Stimulated activated CD4-positive, alpha-beta T cell treated with anti-CD3 and anti-CD28 coated beads, Interleukin-15, amount 100 ng/mL, for 1 hour (primary cell): ENCODE results near the gene NCS1.

Experiments
- DNase-seq, 2 donors: peaks; one replicate each; pipeline ENCODE4 v3.0.0-alpha.2; 2020; ENCODE audit warnings: low read depth in 1 of 2, low spot score in 1 of 2

NCS1 gene

GRCh38 chr9:130174920-130175321, 2.7 kb downstream of the NCS1 start:
- DNase-seq = no peak

DNA sequence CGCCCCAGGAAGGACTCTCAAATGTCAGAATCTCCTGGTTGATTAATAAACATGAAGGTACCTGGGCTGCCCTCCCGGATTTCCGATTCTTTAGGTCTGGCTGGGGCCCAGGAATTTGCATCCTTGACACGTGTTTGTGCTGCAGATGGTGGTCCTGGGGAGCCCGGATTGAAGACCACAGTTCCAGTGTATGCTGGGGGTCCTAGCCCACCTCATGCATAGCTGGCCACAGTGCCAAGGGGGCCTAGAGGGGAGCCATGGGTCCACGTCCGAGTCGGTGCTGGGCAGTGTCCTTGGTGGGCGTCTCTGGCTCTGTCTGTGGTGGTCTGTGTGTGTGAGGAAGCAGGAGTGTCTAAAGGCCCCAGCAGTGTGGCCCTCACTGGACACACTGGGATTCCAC, 3.2 kb downstream of the NCS1 start:
- DNase-seq = no peak

DNA sequence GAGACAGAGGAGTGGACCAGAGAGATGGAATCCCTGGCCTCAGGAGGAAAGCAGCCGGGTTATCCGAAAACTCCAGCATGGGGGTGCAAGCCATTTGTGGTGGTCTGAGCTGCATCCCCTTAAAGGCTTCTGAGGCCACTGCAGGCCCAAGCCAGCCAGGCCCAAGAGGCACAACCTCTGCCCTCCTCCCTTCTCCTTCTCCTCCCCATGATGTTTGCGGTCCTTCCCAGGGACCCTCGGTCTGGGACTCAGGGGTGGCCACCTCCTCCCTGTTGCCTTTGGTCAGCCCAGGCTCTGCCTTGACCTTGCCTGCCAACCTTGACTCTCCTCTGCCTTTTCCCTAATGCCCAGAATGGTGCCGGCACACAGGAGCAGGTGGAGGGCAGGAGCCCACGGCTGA, 4.6 kb downstream of the NCS1 start:
- DNase-seq = no peak

DNA sequence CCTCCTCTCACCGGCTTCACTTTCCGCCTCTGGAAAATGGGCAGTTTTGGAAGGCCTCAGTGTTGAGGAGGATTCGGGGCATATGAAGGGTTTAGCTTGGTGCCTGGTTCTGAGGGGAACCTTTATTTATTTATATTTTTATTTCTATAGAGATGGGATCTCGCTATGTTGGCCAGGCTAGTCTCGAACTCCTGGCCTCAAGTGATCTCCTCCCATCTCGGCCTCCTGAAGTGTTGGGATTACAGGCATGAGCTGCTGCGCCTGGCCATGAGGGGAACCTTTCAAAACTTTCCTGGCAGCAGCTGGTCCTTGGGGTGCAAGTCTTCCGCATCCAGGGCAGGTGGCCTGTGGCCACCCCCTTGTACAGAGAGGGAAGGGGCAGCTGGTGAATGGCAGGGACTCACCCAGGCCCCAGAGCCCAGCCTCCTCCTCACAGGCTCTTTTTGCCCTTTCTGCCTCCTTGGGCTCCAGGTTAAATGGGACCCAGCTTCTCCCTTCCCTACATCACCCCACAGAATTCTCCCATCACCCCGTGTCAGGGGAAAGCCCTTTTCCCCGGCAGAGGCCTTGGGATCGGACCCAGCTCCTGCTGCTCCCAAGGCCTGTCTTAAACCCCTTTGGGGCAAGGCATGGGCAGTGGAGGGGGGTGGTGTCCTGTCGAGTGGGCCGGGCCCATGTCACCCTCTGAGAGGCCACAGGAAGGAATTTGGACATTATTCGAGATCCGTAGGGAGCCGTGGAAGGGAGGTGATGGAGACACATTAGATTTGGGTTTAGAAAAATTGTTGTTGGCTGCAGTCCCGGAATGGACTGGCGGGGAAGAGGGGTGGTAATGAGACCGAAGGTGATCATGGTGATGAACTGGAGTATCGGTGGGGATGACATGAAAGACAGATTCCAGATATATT, 5.9 kb downstream of the NCS1 start:
- DNase-seq = no peak

- DNase-seq = no peak
Measured at GRCh38 chr9:130179331-130179907, 7.2 kb downstream of the NCS1 start.

DNA sequence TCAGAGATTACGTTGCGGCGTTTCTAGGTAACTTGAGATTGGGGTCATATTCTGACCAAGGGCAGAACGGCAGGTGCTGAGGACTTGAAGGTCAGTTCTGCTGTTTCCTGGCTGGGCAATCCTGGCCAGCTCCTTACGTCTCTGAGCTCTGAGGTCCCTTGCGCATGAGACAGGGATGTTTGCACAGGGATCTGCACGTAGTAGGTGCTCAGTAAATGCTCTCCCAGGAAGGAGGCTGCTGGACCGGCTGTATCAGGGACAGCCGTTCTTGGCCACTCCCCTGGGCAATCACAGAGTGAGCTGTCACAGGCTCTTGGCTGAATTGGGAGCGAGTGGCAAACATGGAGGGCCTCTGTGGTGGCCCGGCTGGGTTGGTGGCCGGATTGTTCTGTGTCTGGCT, 8.3 kb downstream of the NCS1 start:
- no peak for DNase-seq

- DNase-seq = no peak
Measured at GRCh38 chr9:130181678-130182380, 9.6 kb downstream of the NCS1 start.

DNA sequence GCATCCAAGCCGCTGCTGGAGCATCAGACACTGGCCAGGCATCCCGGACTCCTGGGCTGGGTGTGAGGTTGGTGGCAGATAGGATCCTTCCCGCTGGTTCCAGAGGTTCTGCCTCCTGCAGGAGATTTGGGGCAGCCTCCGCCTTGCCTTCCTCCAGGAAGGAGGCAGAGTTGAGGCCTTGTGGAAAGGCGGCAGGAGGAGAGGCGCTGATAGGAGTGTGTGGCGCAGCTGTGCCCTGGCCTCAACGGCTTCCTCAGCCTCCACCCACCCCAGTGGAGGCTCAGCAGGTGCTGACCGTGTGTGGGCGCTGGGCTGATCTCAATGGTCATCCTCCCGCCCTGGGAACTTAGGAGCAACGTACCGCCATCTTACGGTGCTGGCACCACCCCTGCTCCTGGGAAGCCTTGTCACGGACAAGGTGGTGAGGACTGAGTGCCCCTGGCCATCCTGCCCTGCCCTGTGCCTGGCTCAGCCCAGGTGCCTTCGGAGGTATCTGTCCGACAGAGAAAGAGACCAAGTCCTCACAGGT, 10.2 kb downstream of the NCS1 start:
- no peak for DNase-seq

- DNase-seq = no peak
Measured at GRCh38 chr9:130183133-130183762, 11.0 kb downstream of the NCS1 start.

DNA sequence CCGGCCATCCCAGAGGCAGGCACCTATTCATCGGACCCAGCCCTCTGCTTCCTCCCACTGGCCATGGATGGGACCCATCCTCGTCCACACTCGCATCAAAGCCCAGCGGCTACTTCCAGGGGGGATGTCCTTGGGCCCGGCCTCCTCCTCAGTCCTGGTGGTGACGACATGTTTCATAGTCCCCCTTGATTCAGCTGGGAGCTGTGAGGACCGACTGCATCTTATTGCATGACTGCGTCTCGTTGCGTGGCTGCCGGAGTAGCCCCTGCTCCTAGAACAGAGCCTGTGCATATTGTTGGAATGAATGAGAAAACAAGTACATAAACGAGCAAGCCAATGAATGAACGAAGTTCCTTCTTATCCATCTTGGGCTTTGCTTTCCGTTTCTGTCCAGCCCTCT, 12.8 kb downstream of the NCS1 start:
- no peak for DNase-seq

DNA sequence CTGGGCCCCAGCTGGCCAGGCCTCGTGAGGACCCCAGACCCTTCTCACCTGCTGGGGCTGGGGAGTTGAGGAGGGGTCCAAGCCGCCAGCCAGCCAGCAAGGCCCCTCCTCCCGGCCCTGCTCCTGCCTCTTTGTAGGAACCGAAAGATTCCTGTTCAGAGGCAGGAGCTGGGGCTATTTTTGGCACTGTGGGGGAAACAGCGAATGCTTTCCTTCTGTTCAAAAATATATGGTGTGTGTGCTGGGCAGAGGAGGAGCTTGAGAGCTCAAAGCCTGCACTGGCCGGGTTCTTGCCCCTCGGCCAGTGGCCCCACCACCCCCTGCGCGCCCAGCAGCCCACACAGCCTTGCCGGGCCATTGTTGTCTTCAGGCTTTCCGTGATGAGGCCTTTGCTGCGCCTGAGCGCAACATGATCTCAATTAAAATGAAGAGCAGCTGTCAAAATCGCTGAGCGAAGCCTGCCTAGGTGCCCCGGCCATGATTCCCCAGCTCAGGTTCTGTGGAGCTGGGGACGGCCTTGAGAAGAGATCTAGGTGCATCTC, 13.4 kb downstream of the NCS1 start:
- DNase-seq = no peak

GRCh38 chr9:130186051-130186450, 13.8 kb downstream of the NCS1 start:
- DNase-seq = no peak

DNA sequence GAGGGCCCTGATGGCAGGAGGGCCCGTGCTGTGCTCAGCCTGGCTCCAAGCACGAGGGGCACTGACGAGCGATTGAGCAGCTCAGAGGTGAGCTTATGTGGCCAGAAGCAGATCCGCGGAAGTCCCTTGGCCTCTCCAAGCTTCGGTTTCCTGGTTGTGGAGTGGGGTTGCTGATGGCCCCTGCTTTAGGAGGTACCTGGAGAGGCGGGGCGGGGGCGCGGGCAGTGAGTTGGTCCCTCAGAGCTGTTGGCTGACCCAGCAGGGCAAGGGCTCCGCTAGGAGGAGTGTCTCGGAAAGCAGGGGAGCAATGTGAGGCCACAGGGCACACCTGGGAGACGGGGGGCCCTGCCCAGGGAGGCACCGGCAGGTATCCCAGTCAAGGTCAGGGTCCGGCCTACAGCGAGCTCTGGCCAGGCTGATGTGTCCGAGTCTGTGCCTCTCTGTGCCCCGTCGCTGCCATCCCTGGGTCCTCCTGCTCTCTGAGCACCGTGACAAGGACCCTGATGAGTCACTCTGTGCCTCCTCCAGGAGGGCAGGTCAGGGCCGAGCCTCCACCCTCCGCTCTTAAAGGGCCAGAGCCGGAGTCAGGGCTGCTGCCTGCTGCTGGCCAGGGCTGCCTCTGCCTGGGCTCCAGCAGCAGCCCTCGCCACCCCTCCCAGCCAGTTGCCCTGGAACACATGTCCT, 14.8 kb downstream of the NCS1 start:
- DNase-seq = no peak

DNA sequence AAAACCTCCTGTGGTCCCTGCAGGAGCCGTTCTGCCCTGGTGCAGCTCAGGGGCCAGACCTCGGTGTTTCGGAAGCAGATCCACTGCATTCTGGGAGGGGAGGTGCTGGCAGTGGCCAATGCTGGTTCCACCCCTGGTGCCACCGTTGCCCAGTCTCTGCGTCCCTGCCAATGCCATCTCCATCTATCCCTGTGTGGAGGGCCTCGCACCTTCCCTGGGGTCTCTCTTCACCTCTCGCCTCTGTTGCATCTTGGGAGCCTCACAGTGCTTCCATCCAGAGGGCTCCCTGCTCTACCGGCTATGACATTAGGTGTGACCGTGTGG, 15.3 kb downstream of the NCS1 start:
- DNase-seq = no peak

- no peak for DNase-seq
Measured at GRCh38 chr9:130188860-130189481, 16.8 kb downstream of the NCS1 start.

GRCh38 chr9:130189840-130190239, 17.6 kb downstream of the NCS1 start:
- no peak for DNase-seq

GRCh38 chr9:130191068-130191748, 19.0 kb downstream of the NCS1 start:
- no peak for DNase-seq

DNA sequence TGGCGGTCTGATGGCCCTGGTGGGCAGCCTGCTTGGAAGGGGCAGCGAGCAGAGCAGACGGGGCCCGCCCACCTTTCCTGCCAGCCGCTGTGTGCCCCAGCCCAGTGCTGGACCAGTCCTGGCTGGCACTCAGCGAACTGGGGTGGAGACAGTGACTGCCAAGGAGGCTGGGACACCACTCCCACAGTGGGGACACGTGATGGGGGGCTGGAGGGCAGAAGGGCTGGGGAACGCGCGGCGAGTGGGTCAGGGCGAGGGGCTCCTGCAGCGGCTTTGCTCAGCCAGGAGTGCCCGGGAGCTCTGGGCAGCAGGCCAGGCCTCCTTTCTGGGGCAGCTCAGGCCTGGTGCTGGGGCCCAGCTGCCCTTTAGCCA, 19.5 kb downstream of the NCS1 start:
- DNase-seq = no peak

DNA sequence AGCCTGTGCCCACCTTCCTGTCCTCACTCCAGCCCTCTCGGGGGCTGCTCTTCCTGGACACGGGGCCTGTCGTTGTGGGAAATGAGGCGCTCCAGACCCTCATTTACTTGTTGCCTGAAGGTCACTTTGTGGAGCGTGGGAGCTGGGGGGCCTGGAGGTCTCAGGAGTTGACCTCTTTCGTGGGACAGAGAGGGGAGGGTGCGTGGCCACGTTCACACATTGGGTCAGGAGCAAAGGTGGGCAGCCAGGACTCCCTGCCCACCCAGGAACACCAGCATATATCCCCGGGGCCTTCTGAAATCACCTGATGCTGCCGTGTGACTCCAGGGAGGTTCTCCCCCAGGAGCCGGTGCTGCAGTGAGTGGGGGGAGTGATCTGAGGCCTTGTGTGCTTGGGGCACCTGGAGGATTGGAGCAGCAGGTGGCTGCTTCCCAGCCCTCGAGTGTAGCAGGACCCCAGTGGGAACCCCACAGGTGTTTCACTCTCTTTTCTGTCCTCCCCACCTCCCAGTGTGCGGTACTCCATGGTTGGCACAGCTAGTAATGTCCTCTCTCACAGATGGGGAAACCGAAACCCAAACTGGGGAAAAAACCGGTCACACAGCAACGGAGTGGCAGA, 20.3 kb downstream of the NCS1 start:
- no peak for DNase-seq
